Activated naive CD8-positive, alpha-beta T cell treated with anti-CD3 and anti-CD28 coated beads for 36 hours (primary cell): Measurements from ENCODE around the gene CKLF. TPM values are rescaled to one million over a fixed set of nuclear protein-coding genes. Genes with fewer than 3 reads are reported as not detected.
"Not testable (repeated sequence)": the region's sequence is repeated elsewhere in the genome, so short reads cannot be mapped to it uniquely, and the experiment has no call there.

Experiments used
- DNase-seq: peaks from one replicate; pipeline ENCODE4 v3.0.0; 2021
- H3K27ac Mint-ChIP-seq: one replicate; pipeline ENCODE4 v1.8.0; 2022; ENCODE audit warnings: mild to moderate bottlenecking, moderate library complexity, mixed read lengths
- H3K27me3 Mint-ChIP-seq: one replicate; pipeline ENCODE4 v1.8.0; 2022; ENCODE audit warnings: mild to moderate bottlenecking, mixed read lengths
- H3K36me3 Mint-ChIP-seq: one replicate; pipeline ENCODE4 v1.8.0; 2021; ENCODE audit warnings: mild to moderate bottlenecking, mixed read lengths
- H3K4me1 Mint-ChIP-seq: one replicate; pipeline ENCODE4 v1.8.0; 2021; ENCODE audit warnings: mixed read lengths
- H3K4me3 Mint-ChIP-seq: one replicate; pipeline ENCODE4 v1.8.0; 2022; ENCODE audit warnings: mild to moderate bottlenecking, moderate library complexity, mixed read lengths
- H3K9me3 Mint-ChIP-seq: one replicate; pipeline ENCODE4 v1.8.0; 2022; ENCODE audit warnings: mixed read lengths
- total RNA-seq, 2 experiments: library from RNA; stranded (reverse); gene quantifications; one replicate each; pipeline ENCODE4 v1.2.3, GENCODE V29; 2021

The CKLF gene
- total RNA-seq, 2 experiments from 2014 or later: 93.0 to 103 TPM

DNA sequence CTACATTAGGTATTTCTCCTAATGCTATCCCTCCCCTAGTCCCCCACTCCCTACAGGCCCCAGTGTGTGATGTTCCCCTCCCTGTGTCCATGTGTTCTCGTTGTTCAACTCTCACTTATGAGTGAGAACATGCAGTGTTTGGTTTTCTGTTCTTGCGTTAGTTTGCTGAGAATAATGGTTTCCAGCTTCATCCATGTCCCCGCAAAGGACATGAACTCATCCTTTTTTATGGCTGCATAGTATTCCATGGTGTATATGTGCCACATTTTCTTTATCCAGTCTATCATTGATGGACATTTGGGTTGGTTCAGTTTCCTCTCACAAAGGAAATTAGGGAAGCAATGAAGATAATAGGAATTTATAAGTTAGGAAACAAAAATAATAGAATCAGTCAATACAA is 14.9 kb downstream of the CKLF start:
- Mint-ChIP-seq H3K36me3 (peaks cover 34% of the 10 kb centered on the region), H3K4me1 (peaks cover 27% of the 10 kb centered on the region)
- not testable (repeated sequence) for H3K4me3 Mint-ChIP-seq, H3K9me3 Mint-ChIP-seq, H3K27ac Mint-ChIP-seq, DNase-seq, H3K27me3 Mint-ChIP-seq

DNA sequence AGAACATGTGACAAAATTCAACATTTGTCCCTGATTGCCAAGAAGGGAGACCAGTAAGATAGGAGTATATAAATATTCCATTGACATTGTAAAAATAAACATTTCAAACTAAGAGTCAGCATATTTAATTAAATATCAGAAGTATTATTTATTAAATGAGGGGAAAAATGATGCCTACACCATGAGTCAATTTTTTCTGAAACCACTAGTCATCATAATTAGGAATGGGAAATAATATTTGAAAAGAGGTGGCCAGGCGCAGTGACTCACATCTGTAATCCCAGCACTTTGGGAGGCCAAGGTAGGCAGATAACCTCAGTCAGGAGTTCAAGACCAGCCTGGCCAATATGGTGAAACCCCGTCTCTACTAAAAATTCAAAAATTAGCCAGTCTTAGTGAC is 16.0 kb downstream of the CKLF start:
- Mint-ChIP-seq H3K36me3 (peaks cover 32% of the 10 kb centered on the region), H3K9me3 (no peaks in the 10 kb centered on the region), H3K4me3 (no peak overlapping the region), H3K27me3 (no peaks in the 10 kb centered on the region), H3K4me1 (peaks cover 20% of the 10 kb centered on the region), H3K27ac (no peak overlapping the region)
- no peak for DNase-seq

DNA sequence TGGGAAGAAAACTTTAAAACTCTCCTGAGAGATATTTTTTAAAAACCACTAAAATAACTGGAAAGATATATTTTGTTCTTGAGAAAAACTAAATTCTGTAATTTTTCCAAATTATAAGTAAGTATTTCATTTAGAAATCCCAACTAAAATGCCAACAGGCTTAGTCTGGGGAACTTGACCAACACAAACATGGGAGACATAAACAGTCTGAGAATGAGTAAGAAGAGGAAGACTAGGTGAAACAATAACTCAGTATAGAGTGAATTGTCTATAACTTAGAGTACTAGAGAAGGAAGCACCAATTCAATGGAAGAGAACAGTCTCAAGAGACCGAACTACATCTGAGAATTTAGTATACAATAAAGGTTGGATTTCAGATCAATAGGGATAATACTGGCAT is 16.8 kb downstream of the CKLF start:
- H3K27me3 Mint-ChIP-seq: no peaks in the 10 kb centered on the region
- H3K4me3 Mint-ChIP-seq: no peak overlapping the region
- H3K36me3 Mint-ChIP-seq: peaks cover 27% of the 10 kb centered on the region
- no peaks in the 10 kb centered on the region for H3K9me3 Mint-ChIP-seq
- no peak overlapping the region for H3K27ac Mint-ChIP-seq
- peaks cover 13% of the 10 kb centered on the region for H3K4me1 Mint-ChIP-seq
- no peak for DNase-seq

DNA sequence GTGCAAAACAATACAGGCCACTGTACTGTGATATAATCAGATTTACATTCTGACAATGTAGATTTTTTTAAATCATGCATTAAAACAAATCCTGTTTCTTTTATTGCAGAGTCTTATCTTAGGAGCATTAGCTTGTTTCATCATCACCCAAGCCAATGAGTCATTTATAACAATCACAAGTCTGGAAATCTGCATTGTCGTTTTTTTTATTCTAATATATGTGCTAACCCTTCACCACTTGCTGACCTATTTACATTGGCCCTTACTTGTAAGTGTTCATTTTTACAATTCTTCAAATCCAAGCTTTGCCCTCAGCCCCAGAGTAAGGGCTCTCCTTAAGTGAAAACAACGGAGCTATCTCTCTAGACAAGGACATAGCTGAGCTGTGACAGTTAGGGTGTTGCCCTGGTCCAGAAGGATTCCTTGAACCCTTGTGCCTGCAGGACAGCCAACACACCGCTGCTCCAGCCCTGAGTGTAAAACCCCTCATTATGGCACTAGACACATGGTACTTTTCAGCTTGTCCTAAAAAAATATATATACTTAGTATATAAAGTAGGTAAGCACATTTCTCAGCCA is 17.5 kb downstream of the CKLF start:
- H3K27ac Mint-ChIP-seq: no peak overlapping the region
- H3K27me3 Mint-ChIP-seq: no peaks in the 10 kb centered on the region
- peaks cover 23% of the 10 kb centered on the region for H3K36me3 Mint-ChIP-seq
- peaks cover 11% of the 10 kb centered on the region for H3K4me1 Mint-ChIP-seq
- no peak overlapping the region for H3K4me3 Mint-ChIP-seq
- no peaks in the 10 kb centered on the region for H3K9me3 Mint-ChIP-seq
- no peak for DNase-seq

- H3K36me3 Mint-ChIP-seq: peaks cover 6% of the 10 kb centered on the region
- H3K27me3 Mint-ChIP-seq: peaks cover 2% of the 10 kb centered on the region
- peaks cover 7% of the 10 kb centered on the region for H3K4me1 Mint-ChIP-seq
- H3K4me3 Mint-ChIP-seq: no peak overlapping the region
- DNase-seq: no peak
- H3K27ac Mint-ChIP-seq: no peak overlapping the region
- H3K9me3 Mint-ChIP-seq: no peaks in the 10 kb centered on the region
Measured at GRCh38 chr16:66572356-66572755, 20.0 kb downstream of the CKLF start.

DNA sequence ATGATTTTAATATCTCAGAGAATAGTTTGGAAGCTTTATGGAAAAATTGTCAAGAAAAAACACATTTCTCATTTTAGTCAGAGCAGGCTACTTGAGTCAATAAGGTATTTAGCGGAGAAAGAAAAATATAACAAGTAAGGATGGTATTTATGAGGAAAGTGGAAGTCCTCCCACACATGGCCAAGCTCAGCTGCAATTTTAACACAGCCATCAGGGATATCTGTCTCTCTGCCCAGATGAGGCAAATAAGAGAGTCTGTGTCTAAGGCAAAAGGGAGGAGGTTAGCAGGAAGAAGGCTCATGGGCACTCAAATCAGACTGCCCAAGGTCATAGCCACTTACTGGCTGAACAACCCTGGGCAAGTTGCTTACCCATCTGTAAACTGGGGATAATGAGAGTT is 21.7 kb downstream of the CKLF start:
- no peak overlapping the region for H3K4me3 Mint-ChIP-seq
- H3K27me3 Mint-ChIP-seq: peaks cover 18% of the 10 kb centered on the region
- DNase-seq: no peak
- no peaks in the 10 kb centered on the region for H3K36me3 Mint-ChIP-seq
- no peaks in the 10 kb centered on the region for H3K9me3 Mint-ChIP-seq
- H3K27ac Mint-ChIP-seq: no peak overlapping the region
- H3K4me1 Mint-ChIP-seq: peaks cover 5% of the 10 kb centered on the region

- Mint-ChIP-seq H3K4me1 (peaks cover 5% of the 10 kb centered on the region), H3K9me3 (no peaks in the 10 kb centered on the region), H3K27ac (no peak overlapping the region), H3K36me3 (no peaks in the 10 kb centered on the region), H3K27me3 (peaks cover 22% of the 10 kb centered on the region), H3K4me3 (no peak overlapping the region)
- DNase-seq: no peak
Measured at GRCh38 chr16:66574531-66574930, 22.2 kb downstream of the CKLF start.

- no peaks in the 10 kb centered on the region for H3K36me3 Mint-ChIP-seq
- no peak for DNase-seq
- H3K9me3 Mint-ChIP-seq: no peaks in the 10 kb centered on the region
- H3K4me1 Mint-ChIP-seq: peaks cover 5% of the 10 kb centered on the region
- H3K27me3 Mint-ChIP-seq: peaks cover 27% of the 10 kb centered on the region
- H3K4me3 Mint-ChIP-seq: no peak overlapping the region
- H3K27ac Mint-ChIP-seq: no peak overlapping the region
Measured at GRCh38 chr16:66575060-66575459, 22.7 kb downstream of the CKLF start.

- no peaks in the 10 kb centered on the region for H3K36me3 Mint-ChIP-seq
- H3K4me3 Mint-ChIP-seq: no peak overlapping the region
- H3K4me1 Mint-ChIP-seq: peaks cover 8% of the 10 kb centered on the region
- no peaks in the 10 kb centered on the region for H3K9me3 Mint-ChIP-seq
- H3K27ac Mint-ChIP-seq: no peak overlapping the region
- H3K27me3 Mint-ChIP-seq: peaks cover 37% of the 10 kb centered on the region
- DNase-seq: no peak
Measured at GRCh38 chr16:66576296-66576695, 23.9 kb downstream of the CKLF start.

GRCh38 chr16:66578651-66579531 is 26.5 kb downstream of the CKLF start, which contains the start of gene CMTM2:
Gene CMTM2, plus strand, starts transcription at chr16:66579463. Its CDS starts 145 bp downstream, at chr16:66579608.
- no peak for DNase-seq
- Mint-ChIP-seq H3K27me3 (peaks cover 37% of the 10 kb centered on the region), H3K36me3 (no peaks in the 10 kb centered on the region), H3K27ac (no peak within 1 kb of the TSS), H3K9me3 (no peaks in the 10 kb centered on the region), H3K4me3 (peak within 1 kb of the TSS; percentile 54), H3K4me1 (peaks cover 10% of the 10 kb centered on the region)

DNA sequence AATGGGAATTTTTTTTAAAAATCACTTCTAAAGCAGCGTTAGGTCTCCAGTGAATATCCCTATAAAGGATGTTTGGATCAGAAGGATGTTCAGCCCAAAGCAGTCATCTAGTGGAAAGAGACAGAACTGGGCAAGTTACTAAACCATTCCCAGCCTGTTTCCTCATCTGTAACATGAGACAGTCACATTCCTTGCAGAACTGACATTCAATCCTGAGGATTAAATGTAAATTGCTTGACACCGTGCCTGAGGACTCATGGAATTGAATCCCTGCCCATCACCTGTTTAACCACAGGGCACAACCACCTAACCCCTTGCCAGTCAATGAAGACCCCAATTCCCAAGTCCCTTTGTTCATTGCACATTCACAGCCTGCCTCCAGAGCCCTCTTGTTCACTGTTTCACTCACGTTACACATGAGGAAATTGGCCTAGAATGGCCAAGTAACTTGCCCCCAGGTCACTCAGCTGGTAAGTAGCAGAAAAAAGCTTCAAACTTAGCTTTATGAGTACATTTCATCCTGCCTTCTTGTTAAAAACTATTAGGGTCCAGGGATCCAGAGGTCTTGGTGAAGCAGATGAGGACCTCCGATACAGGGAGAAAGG is 28.3 kb downstream of the CKLF start:
- Mint-ChIP-seq H3K27ac (no peak overlapping the region), H3K36me3 (no peaks in the 10 kb centered on the region), H3K4me1 (peaks cover 10% of the 10 kb centered on the region), H3K4me3 (no peak overlapping the region), H3K9me3 (no peaks in the 10 kb centered on the region), H3K27me3 (peaks cover 39% of the 10 kb centered on the region)
- no peak for DNase-seq

DNA sequence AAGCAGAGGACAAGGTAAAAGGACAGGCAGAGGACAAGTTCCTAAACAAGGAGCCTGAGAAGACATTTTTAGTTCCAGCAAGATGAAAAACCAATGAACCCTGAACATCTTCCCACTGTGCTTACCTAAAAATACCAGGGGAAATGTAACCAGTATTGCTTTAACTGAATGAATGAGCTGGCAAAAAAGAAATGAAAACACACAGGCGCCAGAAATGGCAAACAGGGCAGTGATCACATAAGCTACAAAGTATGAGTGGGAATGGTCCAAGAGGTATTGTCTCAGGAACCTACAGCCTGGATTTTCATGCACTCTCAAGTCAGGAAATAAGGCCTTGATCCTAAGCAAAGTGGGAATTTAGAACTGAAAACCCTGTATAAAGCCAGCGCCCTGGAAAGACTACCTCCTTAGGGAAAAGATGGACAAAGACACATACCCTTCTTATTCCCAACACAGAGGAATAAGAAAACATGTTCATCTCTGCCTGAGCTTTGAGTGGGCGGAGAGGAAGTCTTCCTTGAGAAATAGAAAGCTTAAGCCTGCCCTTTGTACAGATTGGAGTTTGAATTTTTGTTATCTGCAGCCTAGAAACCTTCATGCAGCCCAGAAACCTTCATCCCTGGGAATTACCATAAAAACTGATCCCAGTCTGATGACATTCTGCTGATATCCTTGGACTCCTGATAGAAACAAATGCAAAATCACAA is 29.0 kb downstream of the CKLF start:
- Mint-ChIP-seq H3K27me3 (peaks cover 43% of the 10 kb centered on the region), H3K9me3 (no peaks in the 10 kb centered on the region), H3K27ac (no peak overlapping the region), H3K36me3 (no peaks in the 10 kb centered on the region), H3K4me3 (no peak overlapping the region), H3K4me1 (peaks cover 10% of the 10 kb centered on the region)
- DNase-seq: no peak

DNA sequence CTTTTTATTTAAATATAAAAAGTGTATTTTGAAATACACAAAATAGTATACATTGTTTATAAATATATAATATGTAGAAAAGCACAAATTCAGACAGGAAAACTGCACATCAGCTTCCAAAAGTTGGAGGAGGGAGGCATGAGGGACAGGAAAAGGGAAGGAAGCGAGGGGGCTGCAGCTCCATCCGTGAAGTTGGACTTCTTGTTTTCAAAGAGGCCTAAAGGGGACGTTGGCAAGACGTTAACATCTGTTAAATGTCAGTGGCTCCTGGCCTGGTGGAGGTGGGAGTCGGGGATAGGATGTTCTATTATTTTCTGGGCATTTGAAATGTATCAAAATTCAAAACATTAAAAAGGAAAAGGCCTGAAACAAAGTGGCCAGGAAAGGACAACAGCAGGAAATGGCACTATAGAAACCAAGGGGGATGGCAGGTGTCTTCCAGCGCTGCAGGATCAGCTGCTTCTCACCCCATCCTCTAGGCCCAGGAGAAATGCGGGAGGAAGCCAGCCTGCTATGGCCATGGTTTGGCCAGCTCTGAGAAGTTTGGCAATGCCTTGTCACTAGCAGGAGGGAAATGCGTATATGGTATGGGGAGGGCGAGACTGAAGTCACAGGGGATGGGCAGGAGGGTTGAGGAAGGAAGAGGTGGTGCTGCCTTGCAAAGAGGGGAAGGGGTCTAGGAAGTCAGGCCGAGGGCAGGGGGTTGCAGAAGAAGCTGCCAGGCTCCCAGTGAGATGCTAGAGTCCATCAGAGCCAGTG is 33.3 kb downstream of the CKLF start:
- Mint-ChIP-seq H3K9me3 (no peaks in the 10 kb centered on the region), H3K4me3 (no peak overlapping the region), H3K36me3 (no peaks in the 10 kb centered on the region), H3K27ac (no peak overlapping the region), H3K27me3 (peaks cover 10% of the 10 kb centered on the region), H3K4me1 (peaks cover 35% of the 10 kb centered on the region)
- DNase-seq: no peak

DNA sequence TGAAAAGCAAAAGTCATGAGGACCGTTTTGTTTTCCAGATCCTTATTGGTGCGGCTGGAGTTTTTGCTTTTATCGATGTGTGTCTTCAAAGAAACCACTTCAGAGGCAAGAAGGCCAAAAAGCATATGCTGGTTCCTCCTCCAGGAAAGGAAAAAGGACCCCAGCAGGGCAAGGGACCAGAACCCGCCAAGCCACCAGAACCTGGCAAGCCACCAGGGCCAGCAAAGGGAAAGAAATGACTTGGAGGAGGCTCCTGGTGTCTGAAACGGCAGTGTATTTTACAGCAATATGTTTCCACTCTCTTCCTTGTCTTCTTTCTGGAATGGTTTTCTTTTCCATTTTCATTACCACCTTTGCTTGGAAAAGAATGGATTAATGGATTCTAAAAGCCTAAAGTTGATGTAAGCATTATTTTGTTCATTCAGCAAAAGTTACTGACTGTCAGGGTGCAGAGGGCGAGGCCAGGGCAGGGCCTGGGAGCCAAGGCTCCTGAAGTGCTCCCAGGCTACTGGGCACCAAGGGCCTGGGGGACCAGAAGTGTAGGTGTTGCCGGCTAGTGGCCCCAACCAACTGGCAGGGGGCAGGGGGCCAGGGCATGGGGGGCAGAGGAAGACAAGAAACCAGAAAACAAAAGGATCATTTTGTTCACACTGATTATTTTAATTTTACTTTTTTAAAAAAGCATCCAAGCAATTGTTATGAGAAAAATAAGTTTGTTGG is 35.7 kb downstream of the CKLF start:
- Mint-ChIP-seq H3K27me3 (peaks cover 6% of the 10 kb centered on the region), H3K4me3 (peak overlapping the region; percentile 62), H3K36me3 (no peaks in the 10 kb centered on the region), H3K27ac (no peak overlapping the region), H3K9me3 (no peaks in the 10 kb centered on the region), H3K4me1 (peaks cover 33% of the 10 kb centered on the region)
- DNase-seq: no peak
